Breast epithelium (tissue), 3 donors: Measurements from ENCODE around the gene FEV.

Experiments
- POLR2A ChIP-seq: fragments of 450-650 bp; IDR thresholded peaks from one replicate; pipeline ENCODE4 v1.6.1; 2016; ENCODE audit warnings: antibody characterized with exemption, mild to moderate bottlenecking, moderate library complexity
- POLR2AphosphoS5 ChIP-seq, 3 donors: sonication (generic); formaldehyde crosslinking; IDR thresholded peaks; one replicate each; pipeline ENCODE4 v1.6.1; 2017; ENCODE audit warnings: antibody characterized with exemption in 3 of 3

DNA sequence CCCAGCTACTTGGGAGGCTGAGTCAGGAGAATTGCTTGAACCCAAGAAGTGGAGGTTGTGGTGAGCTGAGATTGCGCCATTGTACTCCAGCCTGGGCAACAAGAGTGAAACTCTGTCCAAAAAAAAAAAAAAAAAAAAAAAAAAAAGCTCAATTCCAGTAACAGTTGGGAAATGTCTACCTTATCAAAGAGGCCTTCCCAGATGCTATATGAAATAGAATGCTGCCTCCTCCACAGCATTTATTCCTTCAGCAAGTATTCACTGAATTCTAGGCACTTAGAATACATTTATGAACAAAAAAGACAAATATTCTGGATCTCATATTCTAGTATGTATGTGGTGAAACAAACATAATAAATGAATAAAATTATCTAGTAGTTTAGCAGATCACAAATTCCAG lies 38.4 kb downstream of the FEV start:
- TF ChIP-seq POLR2AphosphoS5 (IDR thresholded peaks at IDR 0.05) (no peak), POLR2A (no peak)
